HK-2 (cell line): Measurements from ENCODE around the gene XKR7.

Experiments
- DNase-seq: peaks from one replicate; pipeline ENCODE4 v3.0.0-alpha.2; 2018; ENCODE audit not compliant: unreplicated experiment

Gene XKR7

GRCh38 chr20:31979713-31980426 lies 11.9 kb downstream of the XKR7 start:
- no peak for DNase-seq

GRCh38 chr20:31981784-31982183 lies 13.8 kb downstream of the XKR7 start:
- no peak for DNase-seq

- DNase-seq: no peak
Observed at GRCh38 chr20:31984981-31985471, 17.1 kb downstream of the XKR7 start.

- peak; percentile 60 for DNase-seq
Observed at GRCh38 chr20:31987744-31988143, 19.8 kb downstream of the XKR7 start.

- DNase-seq: no peak
Observed at GRCh38 chr20:31988430-31989015, 20.6 kb downstream of the XKR7 start.

GRCh38 chr20:31989030-31989645 lies 21.2 kb downstream of the XKR7 start:
- no peak for DNase-seq

- no peak for DNase-seq
Observed at GRCh38 chr20:31990641-31991338, 22.8 kb downstream of the XKR7 start.

- no peak for DNase-seq
Observed at GRCh38 chr20:31991339-31991705, 23.4 kb downstream of the XKR7 start.

- DNase-seq: no peak
Observed at GRCh38 chr20:31992086-31992485, 24.1 kb downstream of the XKR7 start.

GRCh38 chr20:31996996-31997395 lies 29.0 kb downstream of the XKR7 start:
- no peak for DNase-seq

GRCh38 chr20:31998246-31998645 lies 30.3 kb downstream of the XKR7 start:
- DNase-seq: no peak

- no peak for DNase-seq
Observed at GRCh38 chr20:32003325-32003724, 35.4 kb downstream of the XKR7 start.

- DNase-seq: no peak
Observed at GRCh38 chr20:32004963-32005362, 37.0 kb downstream of the XKR7 start.

- no peak for DNase-seq
Observed at GRCh38 chr20:32006053-32006452, 38.1 kb downstream of the XKR7 start.

GRCh38 chr20:32006841-32007786 lies 39.2 kb downstream of the XKR7 start:
- DNase-seq: no peak

GRCh38 chr20:32007787-32008616 lies 40.1 kb downstream of the XKR7 start:
- peak; percentile 31 for DNase-seq

- DNase-seq: no peak
Observed at GRCh38 chr20:32009564-32009963, 41.6 kb downstream of the XKR7 start.

- no peak for DNase-seq
Observed at GRCh38 chr20:32010101-32010500, 42.1 kb downstream of the XKR7 start, which contains the start of gene CCM2L. Gene CCM2L (plus strand): TSS chr20:32010438. CDS start chr20:32010455, 17 bp downstream.

- no peak for DNase-seq
Observed at GRCh38 chr20:32010666-32011065, 42.7 kb downstream of the XKR7 start.

GRCh38 chr20:32012159-32012688 lies 44.3 kb downstream of the XKR7 start:
- no peak for DNase-seq
